LNCaP clone FGC (cell line): ENCODE results near the gene WNK1.

Experiments used
- DNase-seq: peaks from one replicate; pipeline ENCODE4 v3.0.0-alpha.2; 2011; ENCODE audit warnings: low read depth
- H3K4me3 ChIP-seq: 2 replicates; pipeline ENCODE4 v1.5.1; 2011; ENCODE audit warnings: mild to moderate bottlenecking, low read depth, low read length, control low read depth
- TF ChIP-seq, protein P1 (sequence below): IDR thresholded peaks from 2 replicates; pipeline ENCODE4 v1.5.1; 2012; ENCODE audit warnings: mild to moderate bottlenecking; ENCODE audit not compliant: control insufficient read depth, insufficient read depth; ENCODE audit errors: extremely low read depth

The WNK1 gene

DNA sequence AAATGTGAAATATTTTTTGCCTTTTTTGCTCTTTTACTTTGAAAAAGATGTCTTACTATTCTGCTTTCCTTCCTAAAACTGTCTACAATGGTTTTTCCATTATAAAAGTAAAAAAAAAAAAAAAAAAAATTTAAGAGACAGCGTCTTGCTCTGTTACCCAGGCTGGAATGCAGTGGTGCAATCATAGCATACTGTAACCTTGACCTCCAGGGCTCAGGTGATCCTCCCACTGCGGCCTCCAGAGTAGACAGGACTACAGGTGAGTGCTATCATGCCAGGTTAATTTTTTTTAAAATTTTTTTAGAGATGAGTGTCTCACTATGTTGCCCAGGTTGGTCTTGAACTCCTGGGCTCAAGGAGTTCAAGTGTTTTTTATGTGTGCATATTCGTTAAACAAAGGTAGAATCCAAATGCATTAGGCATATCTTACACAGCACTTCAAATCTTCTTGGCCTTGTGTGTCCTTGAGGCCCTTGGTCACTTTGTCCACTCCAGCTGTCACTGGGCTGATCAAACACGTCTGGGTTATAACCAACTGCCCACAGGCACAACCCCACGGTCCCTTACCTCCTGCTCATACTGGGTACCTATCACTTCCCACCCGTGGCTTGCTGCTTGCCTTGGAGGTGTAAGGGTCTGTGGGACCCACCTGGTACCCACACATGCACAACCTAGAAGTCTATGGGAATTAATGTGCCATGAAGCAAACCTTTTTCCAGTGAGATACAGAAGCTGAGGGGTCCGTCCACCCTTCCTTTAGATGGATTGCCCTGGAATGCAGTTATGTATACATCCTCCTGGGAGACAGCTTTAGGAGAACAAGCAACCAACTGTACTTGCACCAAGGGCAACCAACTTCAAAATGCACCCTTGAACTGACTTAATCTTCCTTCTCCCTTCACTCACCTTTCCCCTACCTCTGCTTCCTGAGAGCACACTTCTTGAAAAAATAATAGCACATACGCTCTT lies 184.3 kb downstream of the WNK1 start:
- no peak for DNase-seq
- TF ChIP-seq, protein P1, sequence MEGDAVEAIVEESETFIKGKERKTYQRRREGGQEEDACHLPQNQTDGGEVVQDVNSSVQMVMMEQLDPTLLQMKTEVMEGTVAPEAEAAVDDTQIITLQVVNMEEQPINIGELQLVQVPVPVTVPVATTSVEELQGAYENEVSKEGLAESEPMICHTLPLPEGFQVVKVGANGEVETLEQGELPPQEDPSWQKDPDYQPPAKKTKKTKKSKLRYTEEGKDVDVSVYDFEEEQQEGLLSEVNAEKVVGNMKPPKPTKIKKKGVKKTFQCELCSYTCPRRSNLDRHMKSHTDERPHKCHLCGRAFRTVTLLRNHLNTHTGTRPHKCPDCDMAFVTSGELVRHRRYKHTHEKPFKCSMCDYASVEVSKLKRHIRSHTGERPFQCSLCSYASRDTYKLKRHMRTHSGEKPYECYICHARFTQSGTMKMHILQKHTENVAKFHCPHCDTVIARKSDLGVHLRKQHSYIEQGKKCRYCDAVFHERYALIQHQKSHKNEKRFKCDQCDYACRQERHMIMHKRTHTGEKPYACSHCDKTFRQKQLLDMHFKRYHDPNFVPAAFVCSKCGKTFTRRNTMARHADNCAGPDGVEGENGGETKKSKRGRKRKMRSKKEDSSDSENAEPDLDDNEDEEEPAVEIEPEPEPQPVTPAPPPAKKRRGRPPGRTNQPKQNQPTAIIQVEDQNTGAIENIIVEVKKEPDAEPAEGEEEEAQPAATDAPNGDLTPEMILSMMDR: no peak
- H3K4me3 ChIP-seq: no peak overlapping the region

DNA sequence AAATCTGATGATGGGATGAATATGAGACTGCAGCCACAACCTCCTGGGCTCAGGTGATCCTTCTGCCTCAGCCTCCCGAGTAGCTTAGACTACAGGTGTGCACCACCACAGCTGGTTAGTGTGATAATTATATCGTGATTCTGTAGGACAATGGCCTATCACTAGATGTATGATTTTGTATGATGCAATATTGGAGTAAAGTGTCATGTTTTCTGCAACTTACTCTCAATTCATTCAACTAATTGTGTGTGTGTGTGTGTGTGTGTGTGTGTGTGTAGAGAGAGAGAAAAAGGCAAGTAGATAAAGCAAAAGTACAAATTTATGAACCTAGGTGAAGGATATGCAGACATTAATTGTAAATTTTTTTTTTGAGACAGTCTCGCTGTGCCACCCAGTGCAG lies 186.4 kb downstream of the WNK1 start:
- no peak overlapping the region for H3K4me3 ChIP-seq
- DNase-seq: no peak
- TF ChIP-seq, protein P1: no peak

DNA sequence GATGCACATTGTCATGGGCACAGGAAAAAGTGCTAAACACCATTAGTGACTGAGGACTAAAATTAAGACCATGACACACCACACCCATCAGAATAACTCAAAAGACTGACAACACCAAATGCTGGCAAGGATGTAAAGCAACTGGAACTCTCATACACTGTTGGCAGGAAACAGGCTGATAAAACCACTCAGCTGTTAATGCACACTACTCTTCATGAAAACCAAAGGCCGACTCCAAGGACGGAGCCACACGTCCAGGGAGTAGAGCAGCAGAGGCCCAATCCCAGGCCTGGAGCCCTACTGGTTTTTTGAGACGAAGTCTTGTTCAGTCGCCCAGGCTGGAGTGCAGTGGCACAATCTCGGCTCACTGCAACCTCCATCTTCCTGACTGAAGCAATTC lies 190.7 kb downstream of the WNK1 start:
- DNase-seq: no peak
- no peak overlapping the region for H3K4me3 ChIP-seq
- TF ChIP-seq, protein P1: no peak

DNA sequence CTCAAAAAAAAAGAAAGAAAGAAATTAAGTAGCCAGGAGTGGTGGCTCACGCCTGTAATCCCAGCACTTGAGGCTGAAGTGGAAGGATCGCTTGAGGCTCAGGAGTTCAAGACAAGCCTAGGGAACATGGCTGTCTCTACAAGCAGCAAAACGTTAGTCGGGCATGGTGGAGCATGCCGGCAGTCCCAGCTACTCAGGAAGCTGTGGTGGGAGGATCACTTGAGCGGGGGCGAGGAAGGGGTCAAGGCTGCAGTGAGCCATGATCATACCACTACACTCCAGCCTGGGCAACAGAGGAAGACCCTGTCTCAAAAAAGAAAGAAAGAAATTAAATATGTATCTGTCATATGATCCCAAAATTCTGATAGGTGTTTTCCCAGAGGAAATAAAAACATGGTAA lies 191.8 kb downstream of the WNK1 start:
- H3K4me3 ChIP-seq: no peak overlapping the region
- TF ChIP-seq, protein P1: no peak
- no peak for DNase-seq

DNA sequence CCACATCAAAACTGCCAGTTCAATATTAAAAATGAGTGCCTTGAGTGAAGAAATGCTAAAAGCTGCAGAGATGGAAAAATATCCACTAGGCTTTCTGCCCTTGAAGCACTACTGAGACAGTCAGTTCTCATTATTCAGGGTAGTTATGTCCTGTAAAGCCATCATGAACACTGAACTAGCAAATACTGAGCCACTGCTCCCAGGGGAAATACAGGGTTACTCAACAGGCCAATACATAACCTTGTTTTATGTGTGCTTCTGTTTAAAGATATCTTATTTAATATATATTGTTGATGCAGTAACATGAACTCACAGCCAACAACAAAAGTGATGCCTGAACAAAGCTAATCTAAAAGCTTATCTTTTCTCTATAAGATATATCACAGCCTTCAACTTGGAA lies 193.8 kb downstream of the WNK1 start:
- TF ChIP-seq, protein P1: no peak

DNA sequence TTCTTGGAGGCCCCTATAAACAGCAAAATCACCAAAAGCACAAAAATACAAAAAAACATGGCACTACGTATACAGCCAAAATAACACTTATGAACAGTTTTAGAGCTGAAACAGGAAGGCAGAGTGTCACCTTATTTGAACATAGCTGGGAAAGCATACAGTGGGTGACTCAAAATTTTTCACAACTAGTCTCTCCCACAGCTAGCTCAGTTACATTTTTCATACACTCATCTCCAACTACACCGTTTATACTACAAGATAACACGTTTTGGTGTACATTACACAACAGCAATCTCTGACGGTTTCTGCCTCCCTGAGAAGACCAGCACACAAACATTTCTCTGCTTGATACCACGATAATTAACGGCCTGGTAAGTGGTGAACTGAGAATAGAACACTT lies 194.3 kb downstream of the WNK1 start:
- no peak overlapping the region for H3K4me3 ChIP-seq
- DNase-seq: no peak
- TF ChIP-seq, protein P1: no peak

More for the DNA sequence above, 193.8 kb downstream of the WNK1 start:
- DNase-seq: no peak
- H3K4me3 ChIP-seq: no peak overlapping the region
